CD14-positive monocyte (primary cell): Measurements from ENCODE around the gene TNNI2. TPM values are rescaled to one million over a fixed set of nuclear protein-coding genes. Genes with fewer than 3 reads are reported as not detected.

Experiments used
- DNase-seq, 3 donors: peaks; one replicate each; pipeline ENCODE4 v3.0.0-alpha.2; 2011 to 2022
- H2AFZ ChIP-seq: 2 replicates; pipeline ENCODE4 v1.6.0; 2012; ENCODE audit warnings: mild to moderate bottlenecking, low read depth, low read length, inconsistent platforms; ENCODE audit not compliant: insufficient read depth, poor library complexity, severe bottlenecking
- H3K27ac ChIP-seq, 2 donors: 1 replicate in 1 of 2; 2 replicates in 1 of 2; pipeline ENCODE4 v1.5.1; 2012 to 2013; ENCODE audit warnings: low read length in 2 of 2, control low read depth in 1 of 2, inconsistent platforms in 1 of 2, low read depth in 1 of 2, mild to moderate bottlenecking in 1 of 2
- H3K27me3 ChIP-seq, 2 donors: one replicate each; pipeline versions ENCODE4 v1.6.0 to v1.6.1; 2011 to 2013; ENCODE audit warnings: low read length in 2 of 2; ENCODE audit not compliant: control insufficient read depth in 2 of 2, insufficient read depth in 2 of 2
- H3K36me3 ChIP-seq, 2 donors: replicated peaks in 1 of 2; 1 replicate in 1 of 2; 2 replicates in 1 of 2; pipeline versions ENCODE4 v1.5.1 to v1.6.1; 2012 to 2013; ENCODE audit warnings: low read length in 2 of 2, control low read depth in 1 of 2, inconsistent platforms in 1 of 2, mild to moderate bottlenecking in 1 of 2; ENCODE audit not compliant: insufficient read depth in 2 of 2, control insufficient read depth in 1 of 2
- H3K4me1 ChIP-seq, 2 donors: 1 replicate in 1 of 2; 2 replicates in 1 of 2; pipeline versions ENCODE4 v1.5.1 to v1.6.1; 2012 to 2013; ENCODE audit warnings: low read length in 2 of 2, control low read depth in 1 of 2, inconsistent platforms in 1 of 2, mild to moderate bottlenecking in 1 of 2, moderate library complexity in 1 of 2; ENCODE audit not compliant: insufficient read depth in 2 of 2, control insufficient read depth in 1 of 2
- H3K4me2 ChIP-seq: replicated peaks from 2 replicates; pipeline ENCODE3; 2012; ENCODE audit warnings: low read length, moderate library complexity, mild to moderate bottlenecking; ENCODE audit not compliant: poor library complexity, severe bottlenecking; ENCODE audit errors: extremely low read depth
- H3K4me3 ChIP-seq, 3 experiments: fragments of 200-600 bp in 1 of 3; sonication (generic) in 1 of 3; replicated peaks in 1 of 3; 1 replicate in 2 of 3; 2 replicates in 1 of 3; pipeline ENCODE4 v1.5.1; 2011 to 2013; ENCODE audit warnings: low read length in 3 of 3, mild to moderate bottlenecking in 3 of 3, control low read depth in 2 of 3, low read depth in 2 of 3, inconsistent platforms in 1 of 3, moderate library complexity in 1 of 3
- H3K79me2 ChIP-seq: 2 replicates; pipeline ENCODE4 v1.6.0; 2012; ENCODE audit warnings: mild to moderate bottlenecking, control low read depth, inconsistent platforms, low read length, moderate library complexity; ENCODE audit not compliant: insufficient read depth
- H3K9ac ChIP-seq: 2 replicates; pipeline ENCODE4 v1.6.0; 2017; ENCODE audit warnings: low read length, mild to moderate bottlenecking; ENCODE audit not compliant: insufficient read depth, poor library complexity, severe bottlenecking
- H3K9me3 ChIP-seq, 2 donors: replicated peaks in 1 of 2; 1 replicate in 1 of 2; 2 replicates in 1 of 2; pipeline versions ENCODE4 v1.5.1 to v1.6.1; 2012 to 2013; ENCODE audit warnings: low read length in 2 of 2, control low read depth in 1 of 2; ENCODE audit not compliant: control insufficient read depth in 1 of 2, insufficient read depth in 1 of 2
- H4K20me1 ChIP-seq: 2 replicates; pipeline ENCODE4 v1.6.0; 2012; ENCODE audit warnings: mild to moderate bottlenecking, low read length, control low read depth, moderate library complexity; ENCODE audit not compliant: insufficient read depth
- H3K27ac Mint-ChIP-seq, 7 donors: one replicate each; pipeline ENCODE4 v1.8.0; 2020; ENCODE audit warnings: mild to moderate bottlenecking in 7 of 7, mixed read lengths in 7 of 7, moderate library complexity in 6 of 7, inconsistent platforms in 2 of 7
- H3K27me3 Mint-ChIP-seq, 3 donors: one replicate each; pipeline ENCODE4 v1.8.0; 2021 to 2022; ENCODE audit warnings: low read depth in 3 of 3, mild to moderate bottlenecking in 3 of 3, mixed read lengths in 3 of 3, moderate library complexity in 3 of 3, inconsistent platforms in 1 of 3
- H3K36me3 Mint-ChIP-seq, 2 donors: one replicate each; pipeline ENCODE4 v1.8.0; 2020; ENCODE audit warnings: mixed read lengths in 2 of 2, inconsistent platforms in 1 of 2, mild to moderate bottlenecking in 1 of 2
- H3K4me1 Mint-ChIP-seq: one replicate; pipeline ENCODE4 v1.8.0; 2020; ENCODE audit warnings: mild to moderate bottlenecking, mixed read lengths
- H3K4me3 Mint-ChIP-seq, 2 donors: one replicate each; pipeline ENCODE4 v1.8.0; 2020; ENCODE audit warnings: mild to moderate bottlenecking in 2 of 2, mixed read lengths in 2 of 2, moderate library complexity in 1 of 2
- H3K9me3 Mint-ChIP-seq, 7 donors: one replicate each; pipeline ENCODE4 v1.8.0; 2020 to 2022; ENCODE audit warnings: mixed read lengths in 7 of 7, mild to moderate bottlenecking in 6 of 7, moderate library complexity in 6 of 7, inconsistent platforms in 2 of 7
- CTCF ChIP-seq: fragments of 200-600 bp; IDR thresholded peaks from one replicate; pipeline ENCODE4 v1.8.0; 2022; ENCODE audit warnings: antibody characterized with exemption, mild to moderate bottlenecking
- WGBS: methylation state at CpG from one replicate; pipeline ENCODE4 v1.1.5; 2013; ENCODE audit warnings: missing lambda C conversion rate; ENCODE audit not compliant: insufficient coverage; 5-methylcytosine and 5-hydroxymethylcytosine counted together
- intact Hi-C, 2 donors: fragments of 100-400 bp; cut with micrococcal nuclease; formaldehyde crosslinking; loops; one replicate each; pipeline versions ENCODE4 v1.15.0 to v1.15.1; 2023
- polyA plus RNA-seq, 3 donors: library from polyadenylated mRNA; depleted of rRNA in 1 of 3; unstranded in 2 of 3; stranded (reverse) in 1 of 3; fragments of 300-500 nt in 2 of 3; fragments of >200 nt in 1 of 3; fragmentation: Illumina TruSeq in 2 of 3; gene quantifications; 1 replicate in 2 of 3; 2 replicates in 1 of 3; pipeline ENCODE4 v1.2.3, GENCODE V29; 2012 to 2021

The TNNI2 gene
- polyA plus RNA-seq, 3 donors: 11.4 to 45.8 (median 11.7) TPM

DNA sequence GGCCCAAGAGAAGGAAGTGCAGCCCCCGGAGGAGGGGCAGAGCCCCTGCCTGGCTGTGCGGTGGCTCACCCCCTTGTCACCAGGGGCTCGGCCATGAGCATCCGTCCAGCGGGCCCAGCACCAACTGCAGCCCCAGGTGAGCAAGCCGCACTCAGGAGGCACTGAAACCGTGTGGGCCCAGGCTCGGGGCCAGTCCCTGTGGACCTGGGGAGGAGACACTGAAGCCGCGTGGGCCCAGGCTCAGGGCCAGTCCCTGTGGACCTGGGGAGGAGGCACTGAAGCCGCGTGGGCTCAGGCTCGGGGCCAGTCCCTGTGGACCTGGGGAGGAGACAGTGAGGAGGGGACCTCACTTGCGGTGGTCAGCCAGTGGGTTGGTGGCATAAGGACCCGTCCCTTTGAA, 28.0 kb downstream of the TNNI2 start:
- Histone ChIP-seq H3K27me3 (no peaks in the 10 kb centered on the region), H3K9ac (no peak overlapping the region), H3K27ac (no peak overlapping the region), H3K79me2 (peaks cover 98% of the 10 kb centered on the region), H3K4me1 (peaks cover 34 to 61% of the 10 kb centered on the region in 2 donors), H2AFZ (no peak overlapping the region), H3K4me2 (no peak overlapping the region), H4K20me1 (peaks cover 100% of the 10 kb centered on the region), H3K36me3 (peaks cover 47 to 67% of the 10 kb centered on the region in 2 donors), H3K9me3 (no peaks in the 10 kb centered on the region), H3K4me3 (no peak overlapping the region)
- DNase-seq: no peak
- H3K27ac Mint-ChIP-seq: peak overlapping the region in 1 of 7 donors; percentile 63
- peaks cover 4 to 12% (median 6%) of the 10 kb centered on the region in 3 donors for H3K27me3 Mint-ChIP-seq
- intact Hi-C loops: no loop called here
- peaks cover 30% of the 10 kb centered on the region for H3K4me1 Mint-ChIP-seq
- no peak for TF ChIP-seq CTCF
- no peak overlapping the region for H3K4me3 Mint-ChIP-seq
- peaks cover 0 to 2% (median 0%) of the 10 kb centered on the region in 7 donors for H3K9me3 Mint-ChIP-seq
- peaks cover 51 to 63% of the 10 kb centered on the region in 2 donors for H3K36me3 Mint-ChIP-seq
- 99% methylated on average over 13 of the region's 15 CpGs for WGBS

- DNase-seq: no peak
- H3K27ac ChIP-seq: no peak overlapping the region
- intact Hi-C loops: no loop called here
Observed at GRCh38 chr11:1867381-1867780, 28.6 kb downstream of the TNNI2 start.

More at GRCh38 chr11:1867381-1867780, 28.6 kb downstream of the TNNI2 start:
- no peak overlapping the region for H3K27ac Mint-ChIP-seq
- peaks cover 4 to 12% (median 8%) of the 10 kb centered on the region in 3 donors for H3K27me3 Mint-ChIP-seq
- H3K36me3 ChIP-seq: peaks cover 47 to 62% of the 10 kb centered on the region in 2 donors
- peaks cover 98% of the 10 kb centered on the region for H3K79me2 ChIP-seq
- no peaks in the 10 kb centered on the region for H3K9me3 ChIP-seq
- H3K9me3 Mint-ChIP-seq: peaks cover 0 to 2% (median 0%) of the 10 kb centered on the region in 7 donors
- no peak overlapping the region for H2AFZ ChIP-seq
- no peak overlapping the region for H3K4me2 ChIP-seq
- no peak overlapping the region for H3K4me3 Mint-ChIP-seq
- H4K20me1 ChIP-seq: peaks cover 100% of the 10 kb centered on the region
- H3K4me1 Mint-ChIP-seq: peaks cover 32% of the 10 kb centered on the region
- H3K36me3 Mint-ChIP-seq: peaks cover 51 to 69% of the 10 kb centered on the region in 2 donors
- H3K9ac ChIP-seq: no peak overlapping the region
- WGBS: 100% methylated on average over 1 of the region's 8 CpGs
- no peak for TF ChIP-seq CTCF
- no peak overlapping the region for H3K4me3 ChIP-seq
- H3K27me3 ChIP-seq: no peaks in the 10 kb centered on the region
- H3K4me1 ChIP-seq: peaks cover 28 to 55% of the 10 kb centered on the region in 2 donors
